C4-2B (cell line): ENCODE data around the gene GDPD2.

ENCODE experiments used
- H3K27ac ChIP-seq: fragments of 450-650 bp; 2 replicates; pipeline ENCODE4 v1.5.1; 2017
- CTCF ChIP-seq: fragments of 450-650 bp; conservative IDR thresholded peaks from 2 replicates; pipeline ENCODE4 v1.5.1; 2017; ENCODE audit warnings: mild to moderate bottlenecking
- ZFX ChIP-seq: fragments of 450-650 bp; IDR thresholded peaks from 2 replicates; pipeline ENCODE4 v1.6.1; 2017

The GDPD2 gene

GRCh38 chrX:70442224-70442623 is 19.1 kb downstream of the GDPD2 start:
- TF ChIP-seq ZFX (no peak), CTCF (no peak)
- H3K27ac ChIP-seq = no peak overlapping the region

- no peak within 1 kb of the TSS for H3K27ac ChIP-seq
- no peak for TF ChIP-seq CTCF
- TF ChIP-seq ZFX = no peak
These were observed 21.3 kb downstream of the GDPD2 start, which contains the start of gene DLG3 for GRCh38 chrX:70444326-70444945. DLG3 (plus strand) TSS chrX:70444835; CDS start chrX:70445202, 367 bp downstream.

GRCh38 chrX:70444946-70445656 is 22.0 kb downstream of the GDPD2 start:
- no peak for TF ChIP-seq ZFX
- no peak for TF ChIP-seq CTCF
- H3K27ac ChIP-seq = no peak overlapping the region

GRCh38 chrX:70445951-70446350 is 22.8 kb downstream of the GDPD2 start:
- TF ChIP-seq ZFX (no peak), CTCF (no peak)
- H3K27ac ChIP-seq = no peak overlapping the region

- no peak for TF ChIP-seq ZFX
- no peak for TF ChIP-seq CTCF
- H3K27ac ChIP-seq = no peak overlapping the region
These were observed 23.6 kb downstream of the GDPD2 start for GRCh38 chrX:70446380-70447350.

- no peak for TF ChIP-seq ZFX
- no peak for TF ChIP-seq CTCF
- H3K27ac ChIP-seq = no peak overlapping the region
These were observed 26.4 kb downstream of the GDPD2 start for GRCh38 chrX:70449457-70449966.
